HepG2 (cell line): ENCODE data around the gene RBCK1. TPM values are rescaled to one million over a fixed set of nuclear protein-coding genes. Genes with fewer than 3 reads are reported as not detected.

ENCODE experiments used
- ARHGAP35 ChIP-seq: sonication (generic); formaldehyde crosslinking; IDR thresholded peaks from 2 replicates; pipeline ENCODE4 v1.9.0; 2022; ENCODE audit warnings: mild to moderate bottlenecking, inconsistent platforms, moderate library complexity, missing genetic modification reagents, borderline replicate concordance
- DRAP1 ChIP-seq: IDR thresholded peaks from 2 replicates; pipeline ENCODE4 v1.6.1; 2016; ENCODE audit warnings: missing genetic modification reagents, missing compliant biosample characterization
- ELK4 ChIP-seq: sonication (generic); formaldehyde crosslinking; IDR thresholded peaks from 2 replicates; pipeline ENCODE4 v1.9.0; 2021; ENCODE audit warnings: missing genetic modification reagents, borderline replicate concordance
- FOXP4 ChIP-seq: sonication (generic); formaldehyde crosslinking; IDR thresholded peaks from 2 replicates; pipeline ENCODE4 v1.4.0; 2020; ENCODE audit warnings: missing genetic modification reagents
- HDAC2 ChIP-seq: sonication (generic); formaldehyde crosslinking; IDR thresholded peaks from 2 replicates; pipeline ENCODE4 v1.4.0; 2020; ENCODE audit warnings: missing genetic modification reagents
- HMGXB3 ChIP-seq: sonication (generic); formaldehyde crosslinking; IDR thresholded peaks from 2 replicates; pipeline ENCODE4 v1.4.0; 2020; ENCODE audit warnings: missing genetic modification reagents, borderline replicate concordance
- KAT7 ChIP-seq: IDR thresholded peaks from 2 replicates; pipeline ENCODE4 v1.6.1; 2018; ENCODE audit warnings: borderline replicate concordance, missing compliant biosample characterization
- KLF9 ChIP-seq: IDR thresholded peaks from 2 replicates; pipeline ENCODE4 v1.6.1; 2016; ENCODE audit warnings: low read depth
- MYPOP ChIP-seq: sonication (generic); formaldehyde crosslinking; IDR thresholded peaks from 2 replicates; pipeline ENCODE4 v1.8.1; 2023; ENCODE audit warnings: mild to moderate bottlenecking, moderate library complexity, missing genetic modification reagents
- SAP130 ChIP-seq: IDR thresholded peaks from 2 replicates; pipeline ENCODE4 v1.6.1; 2016; ENCODE audit warnings: low read depth
- SSRP1 ChIP-seq: IDR thresholded peaks from 2 replicates; pipeline ENCODE4 v1.6.1; 2016; ENCODE audit warnings: control low read depth
- TEF ChIP-seq: sonication (generic); formaldehyde crosslinking; IDR thresholded peaks from 2 replicates; pipeline ENCODE4 v1.5.0; 2020; ENCODE audit warnings: missing genetic modification reagents
- ZNF274 ChIP-seq: sonication (generic); formaldehyde crosslinking; IDR thresholded peaks from 2 replicates; pipeline ENCODE4 v1.5.1; 2020; ENCODE audit warnings: mild to moderate bottlenecking, missing genetic modification reagents
- ZNF337 ChIP-seq: sonication (generic); formaldehyde crosslinking; IDR thresholded peaks from 2 replicates; pipeline ENCODE4 v1.5.1; 2020; ENCODE audit warnings: missing genetic modification reagents, low read depth, mild to moderate bottlenecking, borderline replicate concordance
- ZNF44 ChIP-seq: sonication (generic); formaldehyde crosslinking; IDR thresholded peaks from 2 replicates; pipeline ENCODE4 v1.5.1; 2020; ENCODE audit warnings: mild to moderate bottlenecking, missing genetic modification reagents
- ZNF451 ChIP-seq: sonication (generic); formaldehyde crosslinking; IDR thresholded peaks from 2 replicates; pipeline ENCODE4 v1.5.0; 2020; ENCODE audit warnings: mild to moderate bottlenecking, missing genetic modification reagents
- ZNF644 ChIP-seq: IDR thresholded peaks from 2 replicates; pipeline ENCODE4 v1.6.1; 2016; ENCODE audit warnings: low read depth
- ZNF670 ChIP-seq: sonication (generic); formaldehyde crosslinking; IDR thresholded peaks from 2 replicates; pipeline ENCODE4 v1.8.0; 2022; ENCODE audit warnings: mild to moderate bottlenecking, missing genetic modification reagents, borderline replicate concordance
- ZSCAN5A ChIP-seq: sonication (generic); formaldehyde crosslinking; IDR thresholded peaks from 2 replicates; pipeline ENCODE4 v1.8.0; 2022; ENCODE audit warnings: mild to moderate bottlenecking, missing genetic modification reagents, borderline replicate concordance
- polyA plus RNA-seq, 8 experiments: library from polyadenylated mRNA; depleted of rRNA in 3 of 8; stranded (reverse) in 7 of 8; unstranded in 1 of 8; fragments of >200 nt; fragmentation: Illumina TruSeq in 4 of 8; extraction: Trizol in 4 of 8; gene quantifications; 2 replicates each; pipeline versions ENCODE4 v1.2.1 to v1.2.3, GENCODE V29; 2011 to 2016; ENCODE audit warnings: low read depth in 4 of 8, missing spikeins in 1 of 8, mixed read lengths in 1 of 8; ENCODE audit not compliant: insufficient read depth in 1 of 8
- total RNA-seq, 5 experiments: library from RNA; depleted of rRNA; stranded (reverse); fragments of >200 nt; fragmentation: Illumina TruSeq; extraction: Trizol; gene quantifications; 2 replicates each; pipeline ENCODE4 v1.2.3, GENCODE V29; 2016; ENCODE audit warnings: low read depth in 1 of 5

Gene RBCK1
- total and polyA plus RNA-seq, 2 of the 13 experiments (the other 11 are each of a cell fraction or from before 2014, with no cell fraction given), result 149 to 215 TPM

GRCh38 chr20:370151-370600 lies 37.9 kb upstream of the RBCK1 start (continued):
- TF ChIP-seq HMGXB3 (CRISPR knock-in tag), result no peak
- 0 out of 2 replicates have a peak, but pooled peaks have one; percentile 32 for TF ChIP-seq ZNF644 (CRISPR knock-in tag)
- TF ChIP-seq KLF9, result no peak
- 0 out of 2 replicates have a peak, but pooled peaks have one; percentile 41 for TF ChIP-seq ZNF274
- TF ChIP-seq FOXP4 (CRISPR knock-in tag), result peak; percentile 75
- peak; percentile 71 for TF ChIP-seq DRAP1 (CRISPR knock-in tag)
- no peak for TF ChIP-seq TEF (CRISPR knock-in tag)
- no peak for TF ChIP-seq ELK4 (CRISPR knock-in tag)
- peak; percentile 77; the same call in 1 of the 2 replicates for TF ChIP-seq SAP130 (CRISPR knock-in tag)
- peak; percentile 87; the same call in 1 of the 2 replicates for TF ChIP-seq ZNF670 (CRISPR knock-in tag)
- no peak for TF ChIP-seq SSRP1
- TF ChIP-seq ZNF451 (CRISPR knock-in tag), result no peak
- peak; percentile 87; the same call in 1 of the 2 replicates for TF ChIP-seq ZNF44 (CRISPR knock-in tag)
- TF ChIP-seq ZSCAN5A (CRISPR knock-in tag), result no peak
- TF ChIP-seq ARHGAP35, result no peak
- TF ChIP-seq HDAC2 (CRISPR knock-in tag), result peak; percentile 87
- TF ChIP-seq KAT7 (CRISPR knock-in tag), result 0 out of 2 replicates have a peak, but pooled peaks have one; percentile 68
- TF ChIP-seq ZNF337 (CRISPR knock-in tag), result no peak
- no peak for TF ChIP-seq MYPOP (CRISPR knock-in tag)
